Measurements from ENCODE around the gene INSIG1.

Gene INSIG1

DNA sequence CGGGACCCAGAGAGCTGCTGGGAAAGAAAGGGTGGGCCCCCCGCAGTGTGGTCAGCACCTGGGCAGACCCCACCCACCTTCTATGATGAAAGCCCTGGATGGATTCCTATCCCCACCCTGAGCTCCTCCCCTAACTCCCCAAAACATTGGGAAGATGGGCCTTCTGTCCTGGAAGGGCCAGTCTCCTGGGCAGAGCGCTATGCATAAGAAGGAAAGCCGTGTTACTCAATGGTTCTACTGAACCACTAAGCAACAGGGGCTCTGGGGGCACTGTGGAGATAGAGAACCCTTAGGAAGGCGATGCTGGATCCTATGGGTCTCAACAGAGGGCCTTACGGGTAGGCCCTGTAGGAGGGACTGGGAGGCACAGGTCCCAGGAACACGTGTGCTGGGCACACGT, 30.7 kb upstream of the INSIG1 start:
- no peak for DNase-seq

DNA sequence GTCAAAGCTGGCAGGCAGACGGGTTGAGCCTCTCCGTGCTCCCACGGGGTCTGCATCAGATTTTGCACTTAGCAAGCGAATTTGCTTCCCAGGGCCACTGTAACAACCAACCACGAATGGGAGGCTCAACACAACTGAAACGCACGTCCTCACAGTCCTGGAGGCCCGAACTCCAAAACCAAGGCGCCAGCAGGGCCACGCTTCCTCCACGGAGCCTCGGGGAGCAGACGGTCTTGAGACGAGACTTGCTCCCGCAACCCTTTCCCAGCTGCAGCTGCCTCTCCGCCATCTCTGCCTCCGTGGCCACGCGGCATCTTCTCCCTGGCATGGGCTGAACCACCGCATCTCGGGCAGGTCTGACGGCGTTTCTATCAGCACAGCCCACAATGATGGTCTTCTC, 30.2 kb upstream of the INSIG1 start:
- DNase-seq = no peak

DNA sequence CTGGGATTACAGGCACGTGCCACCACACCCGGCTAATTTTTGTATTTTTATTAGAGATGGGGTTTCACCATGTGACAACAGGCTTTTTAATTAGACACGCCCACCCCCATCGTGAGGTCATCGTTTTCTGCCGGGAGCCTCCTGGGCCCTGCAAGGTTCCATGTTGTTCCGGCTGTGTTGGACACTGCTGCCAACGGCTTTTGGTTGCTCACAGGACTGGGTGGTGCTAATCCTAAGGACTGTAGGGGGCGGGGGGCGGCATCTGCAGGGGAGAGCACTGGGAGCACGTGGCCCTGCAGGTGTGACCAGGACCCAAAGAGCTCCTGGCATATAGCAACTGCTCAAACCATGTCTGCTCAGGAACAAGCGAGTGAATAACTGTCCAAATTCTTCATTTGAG, 29.5 kb upstream of the INSIG1 start:
- no peak for DNase-seq

DNA sequence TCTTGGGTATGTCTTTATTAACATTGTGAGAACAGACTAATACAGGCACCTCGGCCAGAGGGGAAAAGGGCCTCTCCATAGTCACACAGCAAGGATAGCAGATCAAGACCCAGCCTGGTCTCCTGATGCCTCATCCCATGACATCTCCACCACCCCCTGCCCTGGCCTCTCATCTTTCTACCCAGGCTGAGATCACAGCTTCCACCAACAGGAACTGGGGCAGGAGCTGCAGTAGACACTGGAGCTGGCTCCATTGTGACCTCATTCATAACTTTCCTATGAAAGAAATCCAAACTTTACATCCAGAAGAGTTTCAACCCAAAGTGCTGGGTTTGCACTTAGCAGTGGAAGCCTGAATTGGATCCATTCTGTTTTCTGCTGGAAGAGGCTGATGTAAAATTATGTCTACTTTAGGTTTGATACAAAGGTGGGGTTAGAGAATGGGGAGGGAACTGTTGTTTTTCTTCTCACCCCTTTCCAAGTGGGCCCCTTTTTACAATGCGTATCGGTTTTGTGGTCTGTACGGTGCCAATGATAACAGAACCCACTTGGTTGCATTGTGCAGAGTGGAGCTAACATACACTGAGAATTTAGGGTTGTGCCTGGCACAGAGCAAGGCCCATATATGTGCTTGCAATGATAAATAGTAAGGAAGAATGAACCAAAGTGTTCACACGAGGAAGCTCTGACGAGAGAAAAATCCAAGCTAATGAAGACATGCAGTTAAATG, 28.6 kb upstream of the INSIG1 start:
- no peak for DNase-seq

DNA sequence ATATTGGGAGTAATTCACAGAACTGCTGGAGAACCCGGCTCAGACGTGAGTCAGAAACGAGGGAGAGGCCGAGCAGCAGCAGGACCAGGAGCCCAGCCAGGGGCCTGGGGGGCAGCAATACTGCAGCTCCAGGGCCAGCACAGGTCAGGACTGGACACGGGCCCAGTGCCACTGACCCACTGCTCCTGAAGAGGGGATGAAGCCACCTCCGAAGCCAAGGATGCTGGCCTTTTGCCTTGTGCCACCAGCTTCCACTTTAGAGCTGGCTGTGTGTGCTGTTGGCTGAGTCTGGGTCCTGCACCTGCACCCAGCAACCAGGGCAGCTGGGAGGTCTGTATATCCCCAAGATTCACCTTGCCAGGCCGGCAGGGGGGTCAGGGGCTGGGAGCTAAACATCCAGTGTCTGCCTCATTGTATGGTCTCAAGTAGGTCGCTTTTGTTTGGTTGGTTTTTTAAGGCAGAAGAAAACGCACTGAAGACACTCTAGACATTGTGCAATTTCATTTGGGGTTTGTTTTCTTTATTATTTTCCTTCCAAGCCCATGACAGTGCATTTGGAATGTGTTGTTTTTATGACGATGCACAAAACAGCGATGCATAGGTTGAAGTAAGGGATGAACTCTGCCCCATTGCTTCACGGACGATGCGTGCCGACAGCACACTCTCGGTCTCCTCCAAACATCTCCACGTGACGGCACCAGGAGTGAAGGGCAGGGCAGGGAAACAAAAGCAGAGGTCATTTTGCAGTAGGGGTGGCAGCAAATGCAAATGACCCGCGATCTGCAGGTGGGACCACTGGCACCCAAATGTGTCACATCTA, 27.7 kb upstream of the INSIG1 start:
- no peak for DNase-seq

DNA sequence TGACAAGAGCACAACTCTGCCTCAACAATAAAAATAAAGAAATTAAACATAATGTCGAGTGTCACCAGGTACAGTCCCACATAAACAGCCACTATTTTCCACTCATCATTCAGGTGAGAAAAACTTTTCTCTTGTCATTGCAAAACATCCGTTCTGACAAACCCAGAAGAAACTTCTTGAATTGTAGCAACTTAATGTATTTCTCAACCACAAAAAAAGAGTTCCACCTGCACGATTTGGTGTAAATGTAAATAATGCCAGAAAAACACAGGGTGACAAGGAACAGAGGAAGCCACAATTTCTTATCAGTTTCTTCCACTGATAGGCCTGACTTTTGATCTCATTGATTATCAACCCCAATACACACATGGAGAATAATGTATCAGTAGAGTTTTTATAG, 26.8 kb upstream of the INSIG1 start:
- DNase-seq = no peak

DNA sequence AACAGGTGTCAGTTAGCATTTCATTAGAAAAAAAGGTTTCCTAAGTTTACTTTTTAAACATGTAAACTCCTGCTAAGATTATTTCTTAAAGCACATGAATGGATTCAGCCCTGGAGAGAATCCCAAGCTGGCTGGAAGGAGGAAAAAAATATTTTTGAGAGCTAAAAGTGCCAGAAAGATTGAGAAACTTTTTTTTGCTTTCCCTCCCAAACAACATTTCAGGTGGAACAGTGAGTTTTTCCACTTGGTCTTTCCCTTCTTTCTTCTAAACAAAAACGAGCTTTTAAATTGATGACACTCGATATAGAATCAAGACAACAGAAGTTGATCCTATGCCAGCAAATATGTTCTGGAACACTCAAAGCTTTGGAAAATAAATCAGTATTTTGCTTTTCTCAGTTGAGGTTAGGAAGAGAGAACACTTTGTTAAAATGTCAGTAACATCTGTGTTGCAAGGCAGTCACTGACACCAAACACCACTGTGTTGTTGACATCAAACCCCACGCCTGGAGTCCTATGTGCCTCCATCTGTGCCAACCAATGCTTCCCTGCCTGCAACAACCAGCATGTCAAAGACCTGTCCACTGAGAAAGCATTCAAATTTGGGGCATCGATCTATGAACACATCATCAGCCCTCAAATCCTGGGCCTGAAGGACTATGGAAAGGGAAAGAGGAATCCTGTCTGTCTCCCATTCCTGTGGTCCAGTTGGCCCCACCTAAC, 22.9 kb upstream of the INSIG1 start:
- DNase-seq = no peak

DNA sequence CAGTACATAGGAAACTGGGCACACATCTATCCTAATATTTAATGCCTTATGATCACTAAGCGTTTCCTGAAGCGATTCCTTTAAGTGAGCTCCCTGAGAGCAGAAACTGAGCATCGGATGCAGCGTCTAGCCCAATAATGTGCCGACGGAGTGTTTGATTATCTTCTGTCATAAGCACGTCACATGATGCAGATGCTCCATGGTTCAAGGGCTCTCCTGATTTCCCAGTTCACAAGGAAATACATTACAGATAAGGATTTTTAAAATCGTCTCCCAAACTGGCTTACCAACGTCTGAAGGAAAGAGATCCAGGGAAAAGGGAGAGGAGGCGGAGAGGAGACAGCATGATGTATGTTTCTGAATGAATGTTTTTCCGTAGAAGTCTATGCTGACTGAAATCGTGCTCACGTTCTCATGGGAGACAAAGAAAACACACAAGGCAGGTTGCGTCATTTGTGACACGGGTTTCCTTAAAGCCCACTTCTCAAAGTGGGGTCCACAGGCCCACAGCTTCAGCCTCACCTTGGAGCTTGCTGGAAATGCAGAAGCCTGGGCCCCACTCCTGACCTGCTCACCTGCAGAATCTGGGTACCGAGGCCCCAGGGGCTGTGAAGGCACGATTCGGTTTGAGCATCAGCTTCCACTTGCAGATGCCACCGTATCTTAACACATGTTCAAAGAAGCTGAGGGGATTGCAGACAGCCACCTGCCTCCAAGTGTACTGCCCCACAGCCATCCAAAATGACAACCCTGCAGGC, 21.5 kb upstream of the INSIG1 start:
- DNase-seq = no peak

DNA sequence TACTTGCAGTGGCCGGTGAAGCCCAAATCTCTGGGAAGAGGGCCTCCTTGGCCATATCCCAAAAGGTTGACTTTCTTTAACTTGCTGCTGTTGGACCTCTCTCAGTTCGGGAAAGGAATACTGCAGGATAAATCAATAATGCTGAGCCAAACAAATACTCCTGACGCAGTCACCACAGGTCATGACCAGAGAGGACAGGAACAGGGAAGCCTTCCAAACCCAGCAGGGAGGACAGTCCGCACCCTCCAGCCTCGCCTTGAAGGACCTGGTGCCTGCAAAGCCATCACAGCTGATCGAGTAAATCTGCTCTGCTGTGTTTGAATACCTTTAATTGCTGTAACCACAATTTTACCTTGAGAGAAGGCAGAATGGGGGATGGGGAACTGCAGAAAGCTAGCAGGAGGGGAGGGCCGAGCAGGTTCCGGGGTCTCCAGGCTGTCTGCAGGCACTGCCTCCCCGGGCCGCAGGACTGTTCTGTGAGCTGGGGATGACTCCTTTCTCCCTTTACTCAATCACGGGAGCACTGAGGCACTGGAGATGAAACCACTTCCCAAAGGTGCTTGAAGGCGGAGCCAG, 20.8 kb upstream of the INSIG1 start:
- no peak for DNase-seq

DNA sequence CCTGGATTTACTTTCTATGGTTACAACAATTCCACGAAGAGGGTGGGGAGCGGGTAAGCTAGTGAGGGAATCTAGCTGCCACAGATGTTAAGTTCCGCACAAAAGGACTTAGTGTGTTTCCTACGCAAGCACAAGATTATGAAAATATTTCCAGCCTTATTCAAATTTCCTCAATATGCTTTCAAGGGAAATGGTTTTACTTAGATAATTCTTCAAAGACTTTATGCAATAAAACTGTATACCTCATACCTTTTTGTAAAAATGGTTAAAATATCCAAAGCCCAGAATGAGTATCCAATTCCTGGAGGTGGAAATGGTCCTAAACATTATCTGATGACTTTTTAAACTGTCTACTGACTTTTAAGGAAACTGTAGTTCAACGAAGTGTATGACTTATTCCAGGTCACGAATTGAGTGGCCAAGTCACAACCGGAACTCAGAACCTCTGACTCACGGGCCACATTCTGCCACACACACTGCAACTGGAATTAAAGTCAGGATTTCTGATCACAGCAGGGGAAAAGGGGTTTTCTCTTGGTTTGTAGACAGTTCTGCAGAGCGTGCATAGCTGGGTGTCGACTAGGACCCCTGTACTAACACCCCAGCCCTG, 20.2 kb upstream of the INSIG1 start:
- DNase-seq = no peak

DNA sequence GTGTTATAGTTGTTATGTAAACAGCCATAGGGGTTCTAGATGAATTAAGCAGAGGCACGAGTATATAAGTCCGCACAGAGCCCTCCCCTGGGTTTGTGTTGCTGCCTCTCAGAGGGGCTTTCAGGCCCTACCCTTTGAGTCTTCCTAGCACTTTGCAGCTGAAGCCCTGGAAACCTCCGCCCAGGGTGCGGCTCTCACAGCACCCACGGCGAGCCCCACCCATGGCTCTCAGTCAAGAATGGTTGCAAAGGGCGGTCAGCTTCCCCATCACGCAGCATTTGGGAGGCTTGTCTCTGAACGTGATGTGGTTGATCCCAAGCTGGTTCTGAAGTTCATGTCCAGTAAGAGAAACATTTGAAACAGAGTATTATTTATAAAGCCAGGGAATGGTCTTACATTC, 18.8 kb upstream of the INSIG1 start:
- no peak for DNase-seq

DNA sequence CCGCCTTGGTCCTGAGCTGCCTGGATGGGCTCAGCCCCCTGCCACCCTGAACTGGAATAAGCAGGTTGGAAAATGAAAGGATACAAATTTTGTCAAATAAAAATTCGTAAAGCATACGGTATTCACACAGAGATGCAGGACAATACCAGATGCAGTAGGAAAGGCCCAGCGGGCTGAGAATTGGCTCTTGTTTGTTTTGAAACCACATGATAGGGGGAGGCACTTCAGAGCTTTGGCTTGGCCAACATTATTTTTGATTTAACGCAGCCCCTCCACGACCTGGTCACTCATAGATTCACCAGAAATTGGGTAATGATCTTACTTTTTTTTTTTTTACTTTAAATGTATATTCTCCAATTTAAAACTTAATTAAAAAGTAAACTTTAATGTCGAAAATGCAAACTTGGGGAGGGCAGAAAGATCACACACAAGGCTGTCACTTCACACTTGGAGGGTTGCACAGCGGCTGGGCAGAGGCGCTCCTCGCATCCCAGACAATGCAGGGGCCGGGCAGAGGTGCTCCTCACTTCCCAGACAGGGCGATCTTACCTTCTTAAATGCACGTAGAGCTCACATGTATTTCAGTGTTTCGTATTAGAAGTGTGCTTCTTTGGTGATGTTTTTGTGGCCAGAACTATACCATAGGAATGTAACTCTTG, 17.8 kb upstream of the INSIG1 start:
- DNase-seq = no peak

DNA sequence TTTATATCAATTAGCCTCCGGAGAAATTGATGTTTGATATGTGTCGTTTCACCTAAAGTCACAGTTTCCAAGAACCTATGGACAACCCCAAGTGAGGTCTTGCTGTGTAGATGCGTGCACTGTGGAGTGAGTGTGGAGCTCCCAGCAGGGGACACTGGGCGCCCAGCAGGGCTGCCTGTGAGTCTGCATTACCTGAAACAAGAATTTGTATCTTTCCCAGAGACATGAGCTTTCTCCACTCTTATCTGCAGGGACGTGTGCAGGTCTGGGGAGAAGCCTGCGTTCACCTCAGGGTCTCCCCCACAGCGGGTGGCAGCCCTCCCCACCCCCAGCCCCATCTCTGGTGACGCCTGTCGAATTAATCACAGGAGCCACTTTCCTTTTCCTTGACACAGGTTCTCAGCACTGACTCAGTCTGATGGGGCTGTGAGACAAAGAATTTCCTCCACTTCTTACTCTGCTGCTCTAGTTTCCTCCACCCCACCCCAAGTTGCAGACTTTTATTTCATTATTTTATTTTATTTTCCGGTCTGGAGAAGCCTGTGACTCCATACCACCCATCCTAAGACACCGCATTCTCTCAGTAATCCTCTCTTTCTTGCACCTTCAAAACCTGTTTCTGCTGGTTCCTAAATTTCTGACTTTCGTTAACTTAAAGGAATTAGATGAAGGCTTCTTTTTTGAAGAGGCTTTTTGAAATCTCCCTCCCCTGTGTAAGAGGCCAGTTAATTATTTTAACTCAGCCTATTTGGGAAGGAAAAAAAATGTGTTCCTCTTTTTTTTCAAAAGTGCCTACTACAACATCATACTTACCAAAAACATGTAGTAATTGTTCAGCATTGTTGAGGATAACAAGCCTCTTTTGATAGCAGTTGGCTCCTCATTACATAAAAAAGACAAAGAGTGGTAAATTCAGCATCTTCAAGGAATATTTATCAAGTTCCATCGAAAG, 17.0 kb upstream of the INSIG1 start:
- no peak for DNase-seq

DNA sequence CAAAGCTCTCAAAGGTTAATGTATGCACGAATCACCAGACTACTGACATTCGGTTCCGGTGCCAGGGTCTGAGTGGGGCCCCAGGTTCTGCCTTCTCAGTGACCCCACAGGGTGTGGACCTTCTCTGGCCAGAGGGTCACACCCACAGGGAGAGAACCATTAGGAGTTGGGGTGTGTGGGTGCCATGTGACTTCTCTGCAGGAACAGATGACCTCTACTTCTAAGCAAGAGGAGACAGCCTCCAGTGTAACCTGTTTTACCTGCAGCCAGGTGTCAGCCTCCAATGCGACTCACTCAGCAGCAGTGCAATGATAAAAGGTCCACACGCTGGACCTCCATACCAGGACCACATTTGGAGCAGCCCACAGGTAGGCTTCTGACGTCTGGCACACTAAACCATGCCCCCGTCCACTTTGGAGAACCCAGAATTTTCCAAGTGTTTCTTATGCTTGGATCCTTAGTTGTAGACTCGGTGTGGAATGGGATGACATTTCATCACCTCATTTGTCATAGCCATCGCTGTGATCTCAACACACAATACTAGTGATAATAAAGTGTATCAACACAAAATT, 16.2 kb upstream of the INSIG1 start:
- no peak for DNase-seq

DNA sequence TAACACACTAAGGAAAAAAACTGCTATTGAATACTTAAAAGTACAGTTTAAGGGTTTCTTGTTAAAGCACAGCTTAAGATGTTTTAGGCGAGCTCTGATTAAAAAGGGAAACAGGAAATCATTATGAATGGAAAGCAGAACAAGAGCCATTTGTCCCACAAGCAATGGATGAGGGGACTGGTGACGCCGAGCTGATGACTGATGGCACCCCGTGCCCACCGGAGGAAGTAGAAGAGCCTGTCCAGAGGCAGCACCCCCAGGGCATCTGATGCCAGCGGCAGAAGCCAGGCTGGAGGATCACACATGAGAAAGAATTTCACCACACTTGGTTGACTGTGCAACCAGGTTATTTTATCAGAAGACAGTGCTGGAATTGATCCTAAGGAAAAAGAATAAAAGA, 15.0 kb upstream of the INSIG1 start:
- DNase-seq = no peak

DNA sequence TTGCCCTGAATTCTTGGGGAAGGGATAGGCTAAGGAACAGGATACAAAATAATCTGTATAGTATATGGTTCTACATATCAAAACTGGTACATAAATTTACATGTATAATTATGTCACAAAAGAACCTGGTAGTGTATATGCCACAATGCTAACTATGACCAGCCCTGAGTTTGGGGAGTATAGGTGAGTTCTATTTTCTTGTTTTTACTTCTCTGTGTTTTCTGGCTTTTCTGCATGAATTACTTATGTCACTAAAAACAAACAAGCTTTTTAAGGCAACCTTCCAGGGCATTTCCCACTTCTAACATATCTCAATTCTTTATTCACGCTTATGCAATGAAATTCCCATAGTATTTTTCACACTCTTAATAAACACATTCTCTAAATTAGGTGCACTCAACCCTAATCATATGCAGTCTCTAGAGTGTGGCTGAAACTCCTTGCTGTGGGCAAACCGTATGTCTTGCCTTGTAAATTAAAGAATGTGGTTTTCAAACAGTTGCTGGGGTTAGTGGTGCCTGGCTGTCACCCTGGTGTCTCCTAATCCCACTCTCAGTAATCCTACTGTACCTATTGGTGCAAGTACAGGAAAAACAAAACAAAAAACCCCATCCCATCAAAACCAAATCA, 14.0 kb upstream of the INSIG1 start:
- DNase-seq = no peak

DNA sequence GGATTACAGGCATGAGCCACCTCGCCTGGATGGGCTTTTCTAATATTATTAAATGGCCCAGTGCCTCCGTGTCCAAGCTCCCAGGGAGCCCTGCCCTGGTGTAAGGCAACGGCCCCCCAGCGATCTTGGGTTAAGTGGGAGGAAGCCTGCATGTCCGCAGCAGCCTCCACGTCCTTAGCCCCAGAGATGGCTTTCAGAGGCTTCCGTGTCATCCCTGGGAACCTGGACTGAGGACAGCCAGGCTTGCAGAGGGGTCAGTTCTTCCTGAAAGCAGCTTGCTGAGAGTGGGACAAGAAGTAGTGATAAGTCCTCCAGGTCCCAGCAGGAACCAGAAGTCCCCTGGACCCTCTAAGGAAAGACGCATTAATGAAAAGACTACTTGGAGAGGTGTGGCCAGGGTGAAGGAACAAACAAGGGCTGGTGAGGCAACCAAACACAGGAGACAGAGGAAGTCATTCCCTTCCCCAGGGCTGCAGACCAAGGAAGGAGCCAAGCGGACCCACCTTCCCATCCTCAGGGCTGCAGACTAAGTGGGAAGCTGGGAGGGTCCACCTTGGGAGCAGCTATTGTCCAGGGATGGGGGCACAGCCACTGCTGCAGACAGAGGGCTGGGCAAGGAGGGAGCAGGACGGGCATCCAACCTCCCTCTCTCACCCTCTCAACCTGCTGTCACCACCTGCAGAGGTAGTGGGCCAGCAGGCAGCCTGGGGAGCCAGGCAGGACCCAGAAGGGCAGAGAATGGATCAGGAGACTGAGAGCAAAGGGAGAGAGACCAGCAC, 13.0 kb upstream of the INSIG1 start:
- DNase-seq = no peak

DNA sequence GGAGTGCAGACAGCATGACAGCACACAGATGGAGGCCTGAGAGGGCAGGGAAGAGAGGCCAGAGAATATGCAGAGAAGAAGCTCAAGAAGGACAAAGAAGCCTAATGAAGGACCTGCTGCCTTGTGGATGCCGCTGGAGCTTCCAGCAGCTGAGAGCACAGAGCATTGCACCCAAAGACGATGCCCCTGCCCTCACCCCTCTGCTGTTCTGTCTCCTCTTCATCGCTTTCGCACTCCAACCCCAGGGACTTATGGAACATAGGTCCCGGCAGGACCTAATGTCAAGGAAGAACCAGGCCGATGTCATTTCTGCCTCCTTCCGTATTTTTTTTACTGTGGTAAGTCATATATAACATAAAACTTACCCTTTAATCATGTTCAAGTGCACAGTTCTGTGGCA, 12.3 kb upstream of the INSIG1 start:
- DNase-seq = no peak

DNA sequence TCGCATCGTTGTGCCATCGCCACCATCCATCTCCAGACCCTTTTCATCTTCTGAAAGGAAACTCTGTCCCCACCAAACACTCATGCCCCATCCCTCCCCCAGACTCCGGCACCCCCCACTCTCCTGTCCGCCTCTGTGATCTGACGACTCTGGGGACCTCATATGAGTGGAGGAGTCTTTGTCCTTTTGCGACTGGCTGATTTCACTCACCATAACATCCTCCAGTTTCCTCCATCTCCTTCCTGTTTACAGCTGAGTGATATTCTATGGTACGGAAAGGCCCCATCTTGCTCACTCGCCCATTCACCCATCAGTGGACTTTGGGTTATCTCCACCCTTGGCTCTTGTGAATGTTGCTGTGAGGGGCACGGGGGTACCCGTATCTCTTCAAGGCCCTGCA, 11.8 kb upstream of the INSIG1 start:
- DNase-seq = no peak
